Forelimb muscle (tissue), 1 donor: Measurements from ENCODE around the gene CAPN12. TPM values are rescaled to one million over a fixed set of nuclear protein-coding genes. Genes with fewer than 3 reads are reported as not detected.
"Not testable (repeated sequence)": the region's sequence is repeated elsewhere in the genome, so short reads cannot be mapped to it uniquely, and the experiment has no call there.

ENCODE experiments used
- DNase-seq: peaks from one replicate; pipeline ENCODE4 v3.0.0-alpha.2; 2013; ENCODE audit warnings: low read depth
- polyA plus RNA-seq: library from polyadenylated mRNA; unstranded; fragments of 120-200 nt; gene quantifications from one replicate; pipeline ENCODE4 v1.2.1, GENCODE V29; 2013; ENCODE audit not compliant: insufficient read length

Gene CAPN12
- polyA plus RNA-seq, 1 donor: 0.92 TPM

DNA sequence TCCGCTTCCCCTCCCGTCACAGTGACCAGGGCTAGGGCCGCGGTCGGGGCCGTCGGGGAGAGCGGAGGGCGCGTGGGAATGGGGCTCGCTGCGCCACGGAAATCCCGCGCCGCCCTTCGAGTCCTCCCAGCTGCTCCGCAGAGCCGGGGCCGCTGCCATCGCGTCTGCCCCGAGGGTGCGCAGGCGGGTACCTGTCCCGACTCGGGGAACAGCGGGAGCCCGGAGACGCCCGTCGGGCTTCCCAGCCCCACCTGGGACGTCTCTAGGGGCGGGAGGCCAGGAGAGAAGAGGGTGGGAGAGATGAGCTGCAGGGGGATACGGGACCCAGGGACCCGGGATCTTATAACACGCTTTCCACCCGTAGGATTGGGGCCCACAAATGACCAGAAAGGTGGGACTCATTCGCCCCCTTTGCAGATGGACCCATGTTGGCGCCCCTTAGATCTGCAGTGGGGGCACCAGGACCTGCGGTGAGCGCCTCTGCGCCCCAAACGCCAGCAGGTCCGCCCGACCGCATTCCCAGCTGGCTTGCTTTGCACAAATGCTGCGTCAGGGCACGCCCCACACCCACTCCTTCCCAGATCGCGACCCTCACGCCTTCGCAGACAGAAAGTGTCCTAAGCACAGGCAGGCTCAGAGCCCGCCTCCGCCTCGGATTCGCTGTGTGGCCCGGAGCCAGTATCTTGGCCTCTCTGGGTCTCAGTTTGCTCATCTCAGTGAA, 26.1 kb upstream of the CAPN12 start:
- not testable (repeated sequence) for DNase-seq

- peak; percentile 48 for DNase-seq
Measured at GRCh38 chr19:38769635-38770211, 25.4 kb upstream of the CAPN12 start.

- DNase-seq: no peak
Measured at GRCh38 chr19:38766276-38767047, 22.2 kb upstream of the CAPN12 start.

DNA sequence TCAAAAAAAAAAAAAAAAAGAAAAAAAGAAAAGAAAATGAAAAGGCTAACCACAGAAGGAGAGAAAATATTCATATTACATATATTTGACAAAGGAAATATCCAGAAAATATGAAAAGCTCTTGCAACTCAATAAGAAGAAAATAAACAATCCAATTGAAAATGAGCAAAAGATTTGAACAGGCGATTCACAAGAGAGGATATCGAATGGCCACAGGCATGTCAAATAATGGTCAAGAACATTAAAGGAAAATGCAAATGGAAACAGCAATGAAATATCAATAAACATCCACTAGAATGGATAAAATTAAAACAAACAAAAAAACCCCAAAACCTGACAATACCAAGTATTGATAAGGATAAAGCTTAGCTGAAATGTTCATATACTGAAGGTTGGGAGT, 20.9 kb upstream of the CAPN12 start:
- DNase-seq: no peak

DNA sequence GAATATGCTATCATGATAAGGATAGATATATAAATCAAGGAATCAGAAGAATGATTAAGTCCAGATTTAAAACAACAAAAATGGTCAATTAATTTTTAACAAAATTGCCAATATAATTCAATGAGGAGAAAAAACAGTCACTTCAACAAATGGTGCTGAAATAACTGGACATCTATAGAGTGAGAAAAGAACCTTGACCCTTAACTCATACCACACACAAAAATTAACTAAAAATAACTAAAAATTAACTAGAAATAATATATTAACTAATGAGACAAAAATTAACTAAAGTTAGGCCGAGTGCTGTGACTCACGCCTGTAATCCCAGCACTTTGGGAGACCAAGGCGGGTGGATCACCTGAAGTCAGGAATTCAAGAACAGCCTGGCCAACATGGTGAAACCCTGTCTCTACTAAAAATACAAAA, 19.5 kb upstream of the CAPN12 start:
- DNase-seq: no peak

DNA sequence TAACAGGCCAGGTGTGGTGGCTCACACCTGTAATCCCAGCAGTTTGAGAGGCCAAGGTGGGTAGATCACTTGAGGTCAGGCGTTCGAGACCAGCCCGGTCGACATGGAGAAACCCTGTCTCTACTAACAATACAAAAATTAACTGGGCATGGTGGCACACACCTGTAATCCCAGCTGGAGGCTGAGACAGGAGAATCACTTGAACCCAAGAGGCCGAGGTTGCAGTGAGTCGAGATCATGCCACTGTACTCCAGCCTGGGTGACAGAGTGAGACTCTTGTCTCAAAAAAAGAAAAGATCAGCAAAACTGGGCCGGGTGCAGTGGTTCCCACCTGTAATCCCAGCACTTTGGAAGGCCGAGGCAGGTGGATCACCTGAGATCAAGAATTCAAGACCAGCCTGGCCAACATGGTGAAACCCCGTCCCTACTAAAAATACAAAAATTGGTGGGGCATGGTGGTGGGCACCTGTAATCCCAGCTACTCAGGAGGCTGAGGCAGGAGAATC, 17.7 kb upstream of the CAPN12 start:
- DNase-seq: not testable (repeated sequence)

GRCh38 chr19:38760805-38761517, 16.7 kb upstream of the CAPN12 start:
- not testable (repeated sequence) for DNase-seq

DNA sequence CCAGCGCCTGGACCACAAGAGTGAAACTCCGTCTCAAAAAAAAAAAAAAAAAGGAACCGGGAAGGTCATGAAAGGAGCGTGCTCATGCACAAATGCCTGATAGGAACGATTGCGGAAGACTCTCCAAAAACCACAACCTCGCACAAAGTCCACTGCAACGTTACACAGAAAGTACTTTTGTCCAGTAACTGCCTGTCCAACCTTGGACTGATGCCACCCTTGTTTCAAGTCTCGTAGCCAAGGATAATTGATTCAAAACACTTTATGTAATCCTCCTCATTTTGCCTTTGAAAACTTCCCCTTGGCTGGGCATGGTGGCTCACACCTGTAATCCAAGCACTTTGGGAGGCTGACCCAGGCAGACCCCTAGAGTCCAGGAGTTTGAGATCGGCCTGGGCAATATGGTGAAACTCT, 15.3 kb upstream of the CAPN12 start:
- DNase-seq: no peak

GRCh38 chr19:38754196-38754595, 9.9 kb upstream of the CAPN12 start:
- not testable (repeated sequence) for DNase-seq

- DNase-seq: not testable (repeated sequence)
Measured at GRCh38 chr19:38753783-38754182, 9.5 kb upstream of the CAPN12 start.

DNA sequence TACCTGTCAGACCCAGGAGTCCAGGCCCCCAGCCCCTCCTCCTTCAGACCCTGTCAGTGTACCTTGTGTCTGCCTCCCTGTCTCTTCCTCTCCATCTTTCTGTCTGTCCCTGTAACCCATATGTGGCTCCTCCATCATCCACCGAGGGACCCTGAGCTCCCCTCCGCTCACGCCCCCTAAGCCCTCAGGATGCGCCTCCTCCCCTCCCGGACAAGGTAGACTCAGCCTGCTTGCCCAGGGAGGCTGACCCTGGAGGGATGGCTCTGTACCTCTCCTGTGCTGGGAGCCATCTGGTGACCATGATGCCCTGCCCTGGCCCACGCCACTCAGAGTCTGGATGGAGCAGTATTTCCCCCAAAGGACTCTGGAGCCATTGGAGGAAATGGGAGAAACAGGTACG, 1.0 kb upstream of the CAPN12 start:
- no peak for DNase-seq

DNA sequence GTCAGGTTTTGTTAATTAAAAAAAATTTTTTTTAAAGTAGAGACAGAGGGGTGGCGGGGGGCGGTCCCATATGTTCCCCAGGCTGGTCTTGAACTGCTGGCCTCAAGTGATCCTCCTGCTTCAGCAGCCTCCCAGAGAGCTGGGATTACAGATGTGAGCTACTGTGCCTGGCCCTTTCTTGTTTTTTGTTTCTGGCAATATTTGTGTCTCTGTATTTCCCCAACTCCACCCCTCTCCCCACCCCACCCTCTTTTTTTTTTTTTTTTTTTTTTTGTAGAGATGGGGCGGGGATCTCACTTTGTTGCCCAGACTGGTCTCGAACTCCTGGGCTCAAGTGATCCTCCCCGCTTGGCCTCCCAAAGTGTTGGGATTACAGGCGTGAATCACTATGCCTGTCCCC, 600 bp upstream of the CAPN12 start:
- no peak for DNase-seq

DNA sequence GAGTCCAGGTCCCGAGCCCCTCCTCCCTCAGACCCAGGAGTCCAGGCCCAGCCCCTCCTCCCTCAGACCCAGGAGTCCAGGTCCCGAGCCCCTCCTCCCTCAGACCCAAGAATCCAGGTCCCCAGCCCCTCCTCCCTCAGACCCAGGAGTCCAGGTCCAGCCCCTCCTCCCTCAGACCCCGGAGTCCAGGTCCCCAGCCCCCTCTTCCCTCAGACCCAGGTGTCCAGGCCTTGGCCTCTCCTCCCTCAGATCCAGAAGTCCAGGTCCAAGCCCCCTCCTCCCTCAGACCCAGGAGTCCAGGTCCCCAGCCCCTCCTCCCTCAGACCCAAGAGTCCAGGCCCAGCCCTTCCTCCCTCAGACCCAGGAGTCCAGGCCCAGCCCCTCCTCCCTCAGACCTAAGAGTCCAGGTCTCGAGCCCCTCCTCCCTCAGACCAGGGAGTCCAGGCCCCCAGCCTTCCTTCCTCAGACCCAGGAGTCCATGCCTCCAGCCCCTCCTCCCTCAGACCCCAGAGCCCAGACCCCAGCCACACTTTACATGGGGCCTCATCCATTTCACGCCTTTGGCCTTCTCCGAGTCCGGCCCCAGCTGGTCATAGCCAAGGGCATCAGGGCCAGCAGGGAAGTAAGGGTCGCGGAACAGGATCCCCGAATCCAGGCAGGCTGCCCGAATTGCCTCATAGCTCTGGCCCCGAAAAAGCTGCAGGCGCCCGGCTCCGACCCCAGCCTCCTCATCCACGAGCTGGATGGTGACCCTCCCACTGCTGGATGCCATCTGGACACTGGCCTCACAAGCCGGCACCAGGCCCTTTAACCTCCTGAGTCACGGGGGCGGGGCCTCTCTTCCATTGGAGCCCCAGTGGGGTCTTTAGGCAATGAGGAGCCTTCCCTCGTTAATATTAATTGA, 628 bp downstream of the CAPN12 start:
- no peak for DNase-seq

DNA sequence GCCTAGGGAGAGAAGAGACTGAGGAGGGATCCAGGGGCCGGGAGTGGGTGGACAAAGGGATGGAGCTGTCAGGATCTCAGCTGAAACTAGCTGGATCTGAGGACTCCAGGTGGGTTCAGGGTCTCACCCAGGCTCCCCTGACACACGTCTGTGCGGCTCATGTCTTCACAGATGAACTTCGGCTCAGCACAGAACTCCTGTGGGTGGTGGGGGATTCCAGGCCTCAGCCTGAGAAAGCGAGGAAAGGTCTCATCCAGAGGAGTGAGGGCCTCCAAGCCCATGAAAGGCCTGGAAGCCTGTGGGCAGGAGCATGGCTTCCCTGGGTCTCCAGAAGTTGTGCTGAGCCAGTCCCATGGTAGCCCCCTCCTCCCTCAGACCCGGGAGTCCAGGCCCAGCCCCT, 1.4 kb downstream of the CAPN12 start:
- no peak for DNase-seq

DNA sequence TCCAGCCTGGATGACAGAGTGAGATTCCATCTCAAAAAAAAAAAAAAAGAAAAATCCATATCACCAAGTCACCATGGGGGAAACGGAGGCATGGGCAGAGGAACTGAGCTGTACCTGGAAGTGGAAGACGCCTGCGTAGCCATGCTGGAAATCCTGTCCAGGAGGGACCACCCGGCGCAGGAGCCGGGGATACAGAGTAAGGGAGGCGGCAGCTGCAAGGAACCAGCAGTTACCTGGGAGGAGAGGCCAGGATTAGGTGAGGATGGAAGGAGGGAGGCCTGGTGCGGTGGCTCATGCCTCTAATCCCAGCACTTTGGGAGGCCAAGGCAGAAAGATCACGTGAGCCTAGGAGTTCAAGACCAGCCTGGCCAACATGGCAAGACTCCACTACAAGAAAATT, 2.0 kb downstream of the CAPN12 start:
- no peak for DNase-seq

DNA sequence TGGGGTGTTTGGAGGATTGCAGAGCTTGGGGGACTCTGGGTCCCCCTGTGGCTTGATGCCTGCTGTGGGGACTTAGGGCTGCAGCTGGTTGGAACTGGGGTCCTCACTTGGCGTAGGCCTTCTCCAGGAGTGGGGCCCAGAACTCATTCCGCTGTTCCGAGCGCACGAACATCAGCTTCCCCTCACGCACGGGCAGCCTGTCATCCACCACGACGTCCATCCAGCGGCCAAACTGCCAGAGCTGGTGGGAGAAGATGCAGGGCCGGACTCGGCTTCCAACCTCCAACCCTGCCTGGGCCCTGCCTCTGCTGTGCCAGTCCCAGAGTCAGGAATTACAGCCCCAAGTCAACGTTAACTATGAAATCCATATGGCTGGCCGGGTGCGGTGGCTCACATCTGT, 2.6 kb downstream of the CAPN12 start:
- no peak for DNase-seq

GRCh38 chr19:38740932-38741331, 3.3 kb downstream of the CAPN12 start:
- DNase-seq: no peak

DNA sequence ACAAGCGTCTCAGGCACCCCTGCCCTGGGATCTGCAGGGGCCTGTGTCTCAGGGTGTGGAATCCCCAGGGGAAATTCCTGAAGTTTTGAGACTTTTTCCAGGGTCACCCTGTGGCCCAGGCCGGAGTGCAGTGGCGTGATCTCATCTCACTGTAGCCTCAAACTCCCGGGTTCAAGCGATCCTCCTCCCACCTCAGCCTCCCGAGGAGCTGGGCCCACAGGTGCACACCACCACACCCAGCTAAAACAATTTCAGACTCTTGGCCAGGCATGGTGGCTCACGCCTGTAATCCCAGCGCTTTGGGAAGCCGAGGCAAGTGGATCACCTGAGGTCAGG, 4.0 kb downstream of the CAPN12 start:
- DNase-seq: no peak

- no peak for DNase-seq
Measured at GRCh38 chr19:38739440-38740256, 4.6 kb downstream of the CAPN12 start.
